ENCODE data around the gene RPGRIP1L.

The RPGRIP1L gene

GRCh38 chr16:53600616-53601015, 103.0 kb downstream of the RPGRIP1L start:
- no peak for DNase-seq (ENCODE audit: low read depth)
- no peak overlapping the region for H3K9ac ChIP-seq (ENCODE audit: low read length)
- peaks cover 3% of the 10 kb centered on the region for H3K9me3 ChIP-seq (ENCODE audit: control insufficient read depth, low read length)
- H3K4me3 ChIP-seq (ENCODE audit: low read length) = no peak overlapping the region
- H3K4me1 ChIP-seq (ENCODE audit: control insufficient read depth, insufficient read depth, low read length) = no peaks in the 10 kb centered on the region
- H3K27me3 ChIP-seq (replicated peaks; ENCODE audit: control insufficient read depth, insufficient read depth, low read length) = no peaks in the 10 kb centered on the region
- peaks cover 36% of the 10 kb centered on the region for H3K36me3 ChIP-seq (ENCODE audit: control insufficient read depth, insufficient read depth, low read length, severe bottlenecking)

GRCh38 chr16:53600126-53600525, 103.5 kb downstream of the RPGRIP1L start:
- Histone ChIP-seq H3K4me3 (ENCODE audit: low read length) (no peak overlapping the region), H3K9me3 (ENCODE audit: control insufficient read depth, low read length) (peaks cover 3% of the 10 kb centered on the region), H3K36me3 (ENCODE audit: control insufficient read depth, insufficient read depth, low read length, severe bottlenecking) (peaks cover 34% of the 10 kb centered on the region), H3K4me1 (ENCODE audit: control insufficient read depth, insufficient read depth, low read length) (no peaks in the 10 kb centered on the region), H3K27me3 (replicated peaks; ENCODE audit: control insufficient read depth, insufficient read depth, low read length) (no peaks in the 10 kb centered on the region), H3K9ac (ENCODE audit: low read length) (no peak overlapping the region)
- DNase-seq (ENCODE audit: low read depth) = peak; percentile 32

GRCh38 chr16:53599548-53599947, 104.1 kb downstream of the RPGRIP1L start:
- H3K9me3 ChIP-seq (ENCODE audit: control insufficient read depth, low read length) = peaks cover 3% of the 10 kb centered on the region
- no peak overlapping the region for H3K9ac ChIP-seq (ENCODE audit: low read length)
- no peaks in the 10 kb centered on the region for H3K4me1 ChIP-seq (ENCODE audit: control insufficient read depth, insufficient read depth, low read length)
- no peaks in the 10 kb centered on the region for H3K27me3 ChIP-seq (replicated peaks; ENCODE audit: control insufficient read depth, insufficient read depth, low read length)
- peaks cover 29% of the 10 kb centered on the region for H3K36me3 ChIP-seq (ENCODE audit: control insufficient read depth, insufficient read depth, low read length, severe bottlenecking)
- DNase-seq (ENCODE audit: low read depth) = no peak
- no peak overlapping the region for H3K4me3 ChIP-seq (ENCODE audit: low read length)

- Histone ChIP-seq H3K36me3 (ENCODE audit: control insufficient read depth, insufficient read depth, low read length, severe bottlenecking) (peaks cover 24% of the 10 kb centered on the region), H3K9me3 (ENCODE audit: control insufficient read depth, low read length) (peaks cover 3% of the 10 kb centered on the region), H3K27me3 (replicated peaks; ENCODE audit: control insufficient read depth, insufficient read depth, low read length) (no peaks in the 10 kb centered on the region), H3K4me1 (ENCODE audit: control insufficient read depth, insufficient read depth, low read length) (no peaks in the 10 kb centered on the region), H3K4me3 (ENCODE audit: low read length) (no peak overlapping the region), H3K9ac (ENCODE audit: low read length) (no peak overlapping the region)
- no peak for DNase-seq (ENCODE audit: low read depth)
Observed at GRCh38 chr16:53598511-53599275, 105.0 kb downstream of the RPGRIP1L start.

- H3K9ac ChIP-seq (ENCODE audit: low read length) = no peak overlapping the region
- no peak for DNase-seq (ENCODE audit: low read depth)
- peaks cover 24% of the 10 kb centered on the region for H3K36me3 ChIP-seq (ENCODE audit: control insufficient read depth, insufficient read depth, low read length, severe bottlenecking)
- no peaks in the 10 kb centered on the region for H3K4me1 ChIP-seq (ENCODE audit: control insufficient read depth, insufficient read depth, low read length)
- no peak overlapping the region for H3K4me3 ChIP-seq (ENCODE audit: low read length)
- H3K9me3 ChIP-seq (ENCODE audit: control insufficient read depth, low read length) = peaks cover 3% of the 10 kb centered on the region
- H3K27me3 ChIP-seq (replicated peaks; ENCODE audit: control insufficient read depth, insufficient read depth, low read length) = no peaks in the 10 kb centered on the region
Observed at GRCh38 chr16:53597776-53598175, 105.9 kb downstream of the RPGRIP1L start.

- H3K4me3 ChIP-seq (ENCODE audit: low read length) = no peak overlapping the region
- DNase-seq (ENCODE audit: low read depth) = no peak
- H3K36me3 ChIP-seq (ENCODE audit: control insufficient read depth, insufficient read depth, low read length, severe bottlenecking) = no peaks in the 10 kb centered on the region
Observed at GRCh38 chr16:53588081-53588648, 115.5 kb downstream of the RPGRIP1L start.

GRCh38 chr16:53583401-53583800, 120.3 kb downstream of the RPGRIP1L start:
- DNase-seq (ENCODE audit: low read depth) = no peak
- H3K4me1 ChIP-seq (ENCODE audit: control insufficient read depth, insufficient read depth, low read length) = no peaks in the 10 kb centered on the region
- no peak overlapping the region for H3K9ac ChIP-seq (ENCODE audit: low read length)
- no peaks in the 10 kb centered on the region for H3K9me3 ChIP-seq (ENCODE audit: control insufficient read depth, low read length)
- H3K27me3 ChIP-seq (replicated peaks; ENCODE audit: control insufficient read depth, insufficient read depth, low read length) = peaks cover 6% of the 10 kb centered on the region
- H3K36me3 ChIP-seq (ENCODE audit: control insufficient read depth, insufficient read depth, low read length, severe bottlenecking) = no peaks in the 10 kb centered on the region
- no peak overlapping the region for H3K4me3 ChIP-seq (ENCODE audit: low read length)

More at GRCh38 chr16:53588081-53588648, 115.5 kb downstream of the RPGRIP1L start:
- no peaks in the 10 kb centered on the region for H3K4me1 ChIP-seq (ENCODE audit: control insufficient read depth, insufficient read depth, low read length)
- H3K9me3 ChIP-seq (ENCODE audit: control insufficient read depth, low read length) = peaks cover 5% of the 10 kb centered on the region
- H3K9ac ChIP-seq (ENCODE audit: low read length) = no peak overlapping the region
- H3K27me3 ChIP-seq (replicated peaks; ENCODE audit: control insufficient read depth, insufficient read depth, low read length) = no peaks in the 10 kb centered on the region

GRCh38 chr16:53581784-53582183, 121.9 kb downstream of the RPGRIP1L start:
- no peaks in the 10 kb centered on the region for H3K36me3 ChIP-seq (ENCODE audit: control insufficient read depth, insufficient read depth, low read length, severe bottlenecking)
- no peaks in the 10 kb centered on the region for H3K4me1 ChIP-seq (ENCODE audit: control insufficient read depth, insufficient read depth, low read length)
- H3K9me3 ChIP-seq (ENCODE audit: control insufficient read depth, low read length) = no peaks in the 10 kb centered on the region
- peaks cover 7% of the 10 kb centered on the region for H3K27me3 ChIP-seq (replicated peaks; ENCODE audit: control insufficient read depth, insufficient read depth, low read length)
- H3K9ac ChIP-seq (ENCODE audit: low read length) = no peak overlapping the region
- DNase-seq (ENCODE audit: low read depth) = no peak
- H3K4me3 ChIP-seq (ENCODE audit: low read length) = no peak overlapping the region

- no peaks in the 10 kb centered on the region for H3K9me3 ChIP-seq (ENCODE audit: control insufficient read depth, low read length)
- H3K4me3 ChIP-seq (ENCODE audit: low read length) = no peak overlapping the region
- no peak for DNase-seq (ENCODE audit: low read depth)
- no peaks in the 10 kb centered on the region for H3K4me1 ChIP-seq (ENCODE audit: control insufficient read depth, insufficient read depth, low read length)
- H3K27me3 ChIP-seq (replicated peaks; ENCODE audit: control insufficient read depth, insufficient read depth, low read length) = peaks cover 7% of the 10 kb centered on the region
- H3K9ac ChIP-seq (ENCODE audit: low read length) = no peak overlapping the region
- no peaks in the 10 kb centered on the region for H3K36me3 ChIP-seq (ENCODE audit: control insufficient read depth, insufficient read depth, low read length, severe bottlenecking)
Observed at GRCh38 chr16:53580038-53580802, 123.4 kb downstream of the RPGRIP1L start.

GRCh38 chr16:53576904-53577303, 126.8 kb downstream of the RPGRIP1L start:
- H3K9ac ChIP-seq (ENCODE audit: low read length) = no peak overlapping the region
- no peaks in the 10 kb centered on the region for H3K4me1 ChIP-seq (ENCODE audit: control insufficient read depth, insufficient read depth, low read length)
- no peak for DNase-seq (ENCODE audit: low read depth)
- no peaks in the 10 kb centered on the region for H3K36me3 ChIP-seq (ENCODE audit: control insufficient read depth, insufficient read depth, low read length, severe bottlenecking)
- H3K9me3 ChIP-seq (ENCODE audit: control insufficient read depth, low read length) = peaks cover 8% of the 10 kb centered on the region
- no peak overlapping the region for H3K4me3 ChIP-seq (ENCODE audit: low read length)
- peaks cover 7% of the 10 kb centered on the region for H3K27me3 ChIP-seq (replicated peaks; ENCODE audit: control insufficient read depth, insufficient read depth, low read length)

GRCh38 chr16:53576210-53576609, 127.4 kb downstream of the RPGRIP1L start:
- DNase-seq (ENCODE audit: low read depth) = no peak
- Histone ChIP-seq H3K27me3 (replicated peaks; ENCODE audit: control insufficient read depth, insufficient read depth, low read length) (peaks cover 7% of the 10 kb centered on the region), H3K4me1 (ENCODE audit: control insufficient read depth, insufficient read depth, low read length) (no peaks in the 10 kb centered on the region), H3K9me3 (ENCODE audit: control insufficient read depth, low read length) (peaks cover 15% of the 10 kb centered on the region), H3K4me3 (ENCODE audit: low read length) (no peak overlapping the region), H3K36me3 (ENCODE audit: control insufficient read depth, insufficient read depth, low read length, severe bottlenecking) (no peaks in the 10 kb centered on the region), H3K9ac (ENCODE audit: low read length) (no peak overlapping the region)
